Measurements from ENCODE around the gene ZNF774.
"Not testable (repeated sequence)": the region's sequence is repeated elsewhere in the genome, so short reads cannot be mapped to it uniquely, and the experiment has no call there.

ZNF774 gene

DNA sequence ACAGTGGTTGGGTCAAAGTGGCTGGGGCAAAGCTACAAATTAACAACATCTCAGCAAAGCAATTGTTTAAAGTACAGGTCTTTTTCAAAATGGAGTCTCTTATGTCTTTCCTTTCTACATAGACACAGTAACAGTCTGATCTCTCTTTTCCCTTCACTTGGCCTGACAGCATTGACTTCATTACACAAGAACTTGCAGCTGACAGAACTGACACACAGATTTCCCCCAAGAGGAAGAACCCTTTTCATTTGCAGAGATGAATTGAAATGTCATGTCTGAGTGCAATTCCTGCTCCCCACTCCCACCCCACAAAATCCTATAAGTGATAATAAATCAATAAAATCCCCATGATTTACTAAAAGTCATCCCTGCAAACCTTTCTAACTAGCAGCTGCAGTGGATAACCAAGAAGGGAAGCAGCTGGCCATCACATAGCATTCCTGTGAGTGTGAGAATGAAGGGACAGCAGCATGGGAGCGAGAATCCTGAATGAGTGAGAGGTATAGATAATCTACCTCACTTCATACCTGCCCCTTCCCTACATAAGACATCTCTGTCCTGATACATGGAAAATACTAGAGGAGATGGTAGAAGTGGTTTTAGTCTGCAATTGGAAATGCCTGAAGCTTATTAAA lies 4.5 kb upstream of the ZNF774 start:
- DNase-seq (ENCODE audit: low read depth): not testable (repeated sequence)

GRCh38 chr15:90348456-90348855 lies 3.6 kb upstream of the ZNF774 start:
- DNase-seq (ENCODE audit: low read depth): no peak

DNA sequence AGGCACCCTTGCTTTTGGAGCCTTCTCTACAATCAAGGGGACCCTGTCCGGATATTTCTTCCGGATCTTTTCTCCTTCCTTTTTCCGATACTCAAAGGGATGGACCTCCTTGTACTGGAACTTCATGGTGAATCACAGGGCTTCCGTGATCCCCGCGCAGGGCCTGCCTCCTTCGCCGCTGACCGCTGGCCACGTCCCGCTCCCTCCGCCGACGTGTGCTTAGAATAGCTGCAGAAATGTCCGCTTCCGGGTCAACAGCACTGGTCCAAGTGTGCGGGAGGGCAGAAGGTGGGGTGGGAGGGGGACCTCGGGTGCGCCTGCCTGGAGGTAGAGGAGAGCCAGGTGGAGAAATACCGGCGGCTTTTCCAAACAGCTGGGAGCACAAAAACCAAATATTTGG lies 3.0 kb upstream of the ZNF774 start:
- DNase-seq (ENCODE audit: low read depth): no peak

DNA sequence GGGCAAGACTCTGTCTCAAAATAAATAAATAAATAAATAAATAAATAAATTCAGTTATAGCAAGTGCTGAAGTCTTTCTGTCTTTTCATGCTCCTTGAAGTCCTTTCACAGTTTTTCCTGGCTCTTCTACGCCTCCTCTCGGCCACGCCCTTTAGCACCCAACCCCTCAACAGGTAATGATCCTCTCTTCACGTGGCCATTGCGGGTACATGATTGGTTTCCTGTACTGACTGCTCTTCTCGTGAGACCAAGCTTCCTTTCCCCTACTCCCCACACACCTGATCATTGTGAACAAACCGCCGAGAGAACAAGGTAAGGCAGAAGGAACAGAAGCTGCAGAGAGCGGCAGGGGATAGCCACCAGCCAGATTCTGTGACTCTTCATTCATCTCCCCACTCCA lies 2.3 kb upstream of the ZNF774 start:
- DNase-seq (ENCODE audit: low read depth): no peak

DNA sequence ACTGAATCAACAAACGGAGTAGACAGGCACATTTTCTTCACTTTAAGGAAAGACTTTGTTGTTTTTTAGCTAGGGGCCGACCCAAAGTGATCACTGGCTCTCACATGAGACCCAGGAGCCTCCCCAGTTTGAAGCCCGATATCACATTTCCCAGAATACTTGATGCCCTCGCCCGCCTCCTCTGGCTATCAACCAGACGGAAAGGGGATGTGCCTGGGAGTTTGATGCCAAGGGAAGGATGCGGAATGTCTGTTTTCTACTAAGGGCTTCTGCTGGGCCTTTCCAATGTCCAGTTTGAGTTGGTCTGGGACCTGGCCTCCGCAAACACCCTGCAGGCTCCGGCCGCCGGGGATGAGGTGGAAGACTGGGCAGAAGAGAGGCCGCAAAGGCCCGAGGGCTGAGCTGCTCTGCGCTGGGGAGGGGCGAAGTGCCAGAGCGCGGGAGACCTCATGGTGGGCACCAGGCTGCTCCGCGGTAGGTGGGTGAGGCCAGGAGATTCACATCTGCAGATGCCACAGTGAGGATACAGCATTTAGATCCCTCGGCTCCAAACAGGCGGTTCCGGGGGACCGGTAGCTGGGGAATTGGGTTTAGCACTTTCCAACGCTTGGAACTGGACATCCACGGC lies 491 bp upstream of the ZNF774 start:
- no peak for DNase-seq (ENCODE audit: low read depth)

DNA sequence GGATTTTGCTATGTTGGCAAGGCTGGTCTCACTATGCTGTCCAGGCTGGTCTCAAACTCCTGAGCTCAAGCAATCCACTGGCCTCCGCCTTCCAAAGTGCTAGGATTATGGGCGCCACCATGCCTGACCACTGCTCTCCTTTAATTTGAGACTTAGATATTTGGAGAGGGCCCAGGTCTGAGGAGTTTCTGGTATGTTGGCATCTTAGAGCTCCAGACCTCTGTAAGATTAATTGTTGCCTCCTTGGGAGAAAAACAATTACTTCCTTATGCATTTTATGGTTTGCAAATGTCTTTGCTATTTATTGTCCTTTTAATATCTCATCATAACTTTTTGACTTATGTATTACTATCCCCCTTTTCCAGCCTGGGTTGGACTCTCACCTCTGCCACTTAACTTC lies 2.9 kb downstream of the ZNF774 start:
- DNase-seq (ENCODE audit: low read depth): no peak

DNA sequence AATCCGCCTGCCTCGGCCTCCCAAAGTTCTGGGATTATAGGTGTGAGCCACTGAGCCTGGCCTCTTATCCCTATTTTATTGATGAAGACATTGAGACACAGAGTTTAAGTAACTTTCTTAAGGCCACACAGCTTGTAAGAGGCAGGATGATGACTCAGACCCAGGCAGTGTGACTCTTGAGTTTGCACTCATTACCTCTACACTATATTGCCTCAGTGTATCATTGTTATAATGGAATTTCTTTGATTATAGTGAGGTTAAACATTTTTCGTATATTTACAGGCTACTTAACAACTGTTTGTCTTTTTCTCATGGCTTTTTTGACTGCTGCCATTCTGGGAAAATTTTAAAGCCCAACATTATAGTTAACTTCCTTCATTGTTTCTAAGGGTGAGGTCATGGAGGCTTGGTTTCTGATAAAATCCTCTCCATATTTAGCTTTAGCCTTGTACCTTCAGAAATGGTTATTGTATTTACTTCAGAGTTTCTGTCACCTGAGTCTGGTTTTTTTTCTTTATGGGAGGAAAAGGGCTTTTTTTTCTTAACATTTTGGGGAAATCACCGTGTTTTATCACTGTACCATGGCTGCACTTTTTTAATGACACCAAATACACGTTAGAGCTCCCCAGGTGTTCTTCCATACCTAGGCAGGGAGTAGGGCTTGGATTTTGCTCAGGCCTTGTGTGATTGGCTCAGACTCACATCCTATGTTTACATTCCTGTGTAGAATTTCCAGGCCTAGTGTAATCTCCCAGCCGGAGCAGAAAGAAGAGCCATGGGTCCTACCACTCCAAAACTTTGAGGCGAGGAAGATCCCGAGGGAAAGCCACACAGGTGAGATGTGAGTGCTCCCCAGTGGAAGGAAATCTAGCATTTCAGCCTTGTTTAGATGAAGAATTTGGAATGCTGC lies 6.3 kb downstream of the ZNF774 start:
- DNase-seq (ENCODE audit: low read depth): no peak

GRCh38 chr15:90360746-90361145 lies 8.7 kb downstream of the ZNF774 start:
- DNase-seq (ENCODE audit: low read depth): no peak

GRCh38 chr15:90362936-90363212 lies 10.8 kb downstream of the ZNF774 start:
- DNase-seq (ENCODE audit: low read depth): no peak

GRCh38 chr15:90364251-90364650 lies 12.2 kb downstream of the ZNF774 start:
- no peak for DNase-seq (ENCODE audit: low read depth)

DNA sequence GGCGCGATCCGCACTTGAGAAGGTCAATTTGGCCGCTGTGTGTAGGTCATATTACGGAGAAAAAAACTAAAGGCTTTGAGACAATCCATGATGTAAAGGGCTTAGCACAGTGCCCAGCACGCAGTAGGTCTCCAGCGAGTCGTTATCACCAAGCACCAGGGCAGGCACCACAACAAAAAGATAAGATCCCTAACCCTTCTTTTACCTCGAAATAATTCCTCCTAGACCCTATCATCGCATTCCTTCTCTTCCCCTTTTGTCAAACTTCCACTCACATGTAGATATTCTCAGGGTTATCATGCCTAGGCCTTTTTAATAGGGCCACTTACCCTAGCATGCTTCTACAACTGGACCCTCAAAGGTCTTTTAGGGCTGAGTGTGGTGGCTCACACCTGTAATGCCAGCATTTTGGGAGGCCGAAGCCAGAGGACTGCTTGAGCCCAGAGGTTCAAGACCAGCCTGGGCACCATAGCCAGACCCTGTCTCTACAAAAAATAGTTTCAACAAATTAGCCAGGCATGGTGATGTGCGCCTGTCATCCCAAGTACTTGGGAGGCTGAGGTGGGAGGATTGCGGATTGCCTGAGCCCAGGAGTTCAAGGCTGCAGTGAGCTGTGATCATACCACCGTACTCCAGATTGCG lies 13.5 kb downstream of the ZNF774 start:
- DNase-seq (ENCODE audit: low read depth): no peak

DNA sequence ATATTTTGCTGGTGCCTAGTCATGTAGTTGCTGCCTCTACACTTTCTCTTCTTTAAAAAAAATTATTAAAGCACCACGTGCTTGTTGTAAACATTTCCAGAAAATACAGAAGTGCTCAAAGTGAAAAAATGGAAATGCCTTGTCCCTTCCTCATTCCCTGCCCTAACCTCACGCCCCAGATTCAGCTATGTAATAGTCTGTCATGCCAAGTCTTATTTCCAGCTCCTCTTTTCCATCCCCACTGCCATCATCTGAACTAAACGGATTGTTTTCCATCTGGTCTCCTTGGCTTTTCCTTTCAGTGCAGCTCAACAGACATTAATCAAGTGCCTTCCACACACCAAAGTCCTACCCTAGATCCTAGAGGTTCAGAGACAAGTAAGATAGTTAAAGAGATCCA lies 15.5 kb downstream of the ZNF774 start:
- DNase-seq (ENCODE audit: low read depth): no peak

DNA sequence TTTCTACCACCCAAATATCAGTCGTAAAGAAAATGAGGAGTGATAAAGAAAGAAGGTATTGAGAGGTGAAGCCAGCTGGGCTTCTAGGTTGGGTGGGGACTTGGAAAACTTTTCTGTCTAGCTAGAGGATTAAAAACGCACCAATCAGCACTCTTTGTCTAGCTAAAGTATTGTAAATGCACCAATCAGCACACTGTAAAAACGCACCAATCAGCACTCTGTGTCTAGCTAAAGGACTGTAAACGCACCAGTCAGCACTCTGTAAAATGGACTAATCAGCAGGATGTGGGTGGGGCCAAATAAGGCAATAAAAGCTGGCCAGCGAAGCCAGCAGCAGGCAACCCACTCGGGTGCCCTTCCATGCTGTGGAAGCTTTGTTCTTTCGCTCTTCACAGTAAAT lies 23.0 kb downstream of the ZNF774 start:
- no peak for DNase-seq (ENCODE audit: low read depth)

DNA sequence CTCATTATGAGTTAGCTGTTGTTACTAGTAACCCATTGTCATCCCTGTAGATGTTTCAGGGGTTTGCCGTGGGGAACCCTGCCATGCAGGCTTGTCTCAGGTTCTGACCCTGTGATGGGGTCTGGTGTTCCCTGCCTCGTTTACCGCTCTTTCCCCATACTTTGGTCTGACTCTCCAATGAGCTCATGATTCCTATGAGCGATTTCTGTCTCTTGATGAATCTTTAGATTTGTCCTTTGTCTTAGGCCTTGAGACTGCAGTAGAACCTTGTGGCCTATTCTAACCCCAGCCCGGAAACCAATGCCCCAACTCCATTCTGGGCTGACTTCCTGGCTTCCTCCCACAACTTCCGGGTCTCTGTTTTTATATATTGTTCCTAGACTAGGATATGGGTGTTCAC lies 24.7 kb downstream of the ZNF774 start:
- no peak for DNase-seq (ENCODE audit: low read depth)

DNA sequence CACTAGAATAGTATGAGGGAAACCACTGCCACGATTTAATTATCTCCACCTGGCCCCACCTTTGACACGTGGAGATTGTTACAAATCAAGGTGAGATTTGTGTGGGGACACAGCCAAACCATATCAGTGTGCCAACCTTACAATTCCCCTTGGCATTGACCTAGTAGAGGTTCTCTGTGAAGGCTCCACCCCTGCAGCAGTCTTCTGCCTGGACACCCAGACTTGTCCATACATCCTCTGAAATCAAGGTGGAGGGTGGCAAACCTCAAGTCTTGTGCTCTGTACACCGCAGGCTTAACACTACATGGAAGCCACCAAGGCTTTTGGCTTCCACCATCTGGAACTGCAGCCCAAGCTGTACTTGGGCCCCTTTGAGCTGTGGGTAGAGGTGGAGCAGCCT lies 27.2 kb downstream of the ZNF774 start:
- no peak for DNase-seq (ENCODE audit: low read depth)

DNA sequence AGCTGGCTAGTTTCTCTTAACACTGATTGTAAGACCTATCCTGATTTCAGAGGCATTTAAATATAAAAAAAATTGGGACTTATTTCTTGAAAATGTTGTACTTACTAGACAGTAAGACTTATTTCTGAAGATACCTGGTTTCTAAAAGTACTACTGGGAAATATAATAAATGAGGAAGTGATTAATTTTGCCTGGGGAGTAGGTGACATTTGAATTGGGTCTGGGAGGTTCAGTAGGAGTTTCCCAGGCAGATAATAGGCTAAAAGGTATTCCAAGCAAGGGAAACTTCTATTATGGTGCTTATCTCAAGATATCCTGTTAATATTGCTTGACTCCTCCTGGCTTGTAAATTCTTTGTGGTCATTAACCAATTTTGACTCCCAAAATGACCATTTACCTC lies 29.4 kb downstream of the ZNF774 start:
- no peak for DNase-seq (ENCODE audit: low read depth)

- no peak for DNase-seq (ENCODE audit: low read depth)
These were observed 30.2 kb downstream of the ZNF774 start for GRCh38 chr15:90382320-90382719.

GRCh38 chr15:90386221-90386620 lies 34.1 kb downstream of the ZNF774 start:
- DNase-seq (ENCODE audit: low read depth): no peak

- peak; percentile 90 for DNase-seq (ENCODE audit: low read depth)
These were observed 35.7 kb downstream of the ZNF774 start, which contains the start of gene IQGAP1 for GRCh38 chr15:90387534-90388461. Gene IQGAP1 (plus strand): TSS chr15:90388242. CDS start chr15:90388342, 100 bp downstream.

- DNase-seq (ENCODE audit: low read depth): peak; percentile 28
These were observed 36.6 kb downstream of the ZNF774 start for GRCh38 chr15:90388462-90389380.

DNA sequence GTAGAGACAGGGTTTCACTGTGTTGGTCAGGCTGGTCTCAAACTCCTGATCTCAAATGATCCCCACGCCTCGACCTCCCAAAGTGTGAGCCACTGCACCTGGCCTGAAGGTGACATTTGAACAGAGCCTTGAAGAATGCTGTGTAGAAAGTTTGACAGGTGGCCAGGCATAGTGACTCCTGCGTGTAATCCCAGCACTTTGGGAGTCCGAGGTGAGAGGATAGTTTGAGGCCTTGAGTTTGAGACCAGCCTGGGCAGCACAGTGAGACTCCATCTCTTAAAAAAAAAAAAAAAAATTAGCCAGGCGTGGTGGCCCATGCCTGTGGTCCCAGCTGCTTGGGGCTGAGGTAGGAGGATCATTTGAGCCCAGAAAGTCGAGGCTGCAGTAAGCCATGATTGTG lies 37.4 kb downstream of the ZNF774 start:
- DNase-seq (ENCODE audit: low read depth): no peak
